Keratinocyte (primary cell): ENCODE results near the gene BMPR1B. TPM values are rescaled to one million over a fixed set of nuclear protein-coding genes. Genes with fewer than 3 reads are reported as not detected.

Experiments used
- DNase-seq: peaks from one replicate; pipeline ENCODE4 v3.0.0-alpha.2; 2011; ENCODE audit warnings: low read depth, missing footprints, low spot score
- FAIRE-seq: peaks from 2 replicates; lab custom pipeline; 2011; peaks lifted over from hg19 to GRCh38; lab: Jason Lieb, UNC
- H2AFZ ChIP-seq: 2 replicates; pipeline ENCODE4 v1.6.0; 2012; ENCODE audit warnings: low read length, control low read depth, inconsistent platforms; ENCODE audit not compliant: control insufficient read depth
- H3K27ac ChIP-seq: 2 replicates; pipeline ENCODE4 v1.5.1; 2011; ENCODE audit warnings: low read length; ENCODE audit not compliant: control insufficient read depth, insufficient read depth
- H3K27me3 ChIP-seq: 3 replicates; pipeline ENCODE4 v1.6.0; 2011; ENCODE audit warnings: low read length; ENCODE audit not compliant: control insufficient read depth, insufficient read depth; ENCODE audit errors: extremely low read depth
- H3K36me3 ChIP-seq, 2 experiments: 2 replicates in 1 of 2; 3 replicates in 1 of 2; pipeline ENCODE4 v1.5.1; 2011; ENCODE audit warnings: low read length in 2 of 2, mild to moderate bottlenecking in 1 of 2; ENCODE audit not compliant: control insufficient read depth in 2 of 2, insufficient read depth in 2 of 2; ENCODE audit errors: extremely low read depth in 1 of 2
- H3K4me1 ChIP-seq: 3 replicates; pipeline ENCODE4 v1.5.1; 2011; ENCODE audit warnings: low read length; ENCODE audit not compliant: control insufficient read depth, insufficient read depth; ENCODE audit errors: extremely low read depth
- H3K4me2 ChIP-seq: 3 replicates; pipeline ENCODE4 v1.6.0; 2011; ENCODE audit warnings: low read depth, low read length; ENCODE audit not compliant: control insufficient read depth, insufficient read depth; ENCODE audit errors: extremely low read depth
- H3K4me3 ChIP-seq, 3 experiments: fragments of 200-600 bp in 1 of 3; sonication (generic) in 1 of 3; 2 replicates in 2 of 3; 3 replicates in 1 of 3; pipeline ENCODE4 v1.5.1; 2011 to 2016; ENCODE audit warnings: low read length in 3 of 3, mild to moderate bottlenecking in 3 of 3, control low read depth in 2 of 3, inconsistent platforms in 1 of 3, low read depth in 1 of 3, mixed read lengths in 1 of 3, mixed run types in 1 of 3, moderate library complexity in 1 of 3; ENCODE audit not compliant: control insufficient read depth in 2 of 3, insufficient read depth in 2 of 3; ENCODE audit errors: extremely low read depth in 1 of 3
- H3K79me2 ChIP-seq: 2 replicates; pipeline ENCODE4 v1.6.0; 2012; ENCODE audit warnings: low read length; ENCODE audit not compliant: control insufficient read depth, insufficient read depth
- H3K9ac ChIP-seq: 3 replicates; pipeline ENCODE4 v1.6.0; 2011; ENCODE audit warnings: low read length; ENCODE audit not compliant: control insufficient read depth, insufficient read depth; ENCODE audit errors: extremely low read depth
- H3K9me1 ChIP-seq: 3 replicates; pipeline ENCODE4 v1.6.0; 2011; ENCODE audit warnings: low read length; ENCODE audit not compliant: control insufficient read depth, insufficient read depth; ENCODE audit errors: extremely low read depth
- H3K9me3 ChIP-seq: 2 replicates; pipeline ENCODE4 v1.5.1; 2012; ENCODE audit warnings: low read depth, low read length; ENCODE audit not compliant: control insufficient read depth
- H4K20me1 ChIP-seq: 3 replicates; pipeline ENCODE4 v1.6.0; 2011; ENCODE audit warnings: low read length; ENCODE audit not compliant: control insufficient read depth, insufficient read depth; ENCODE audit errors: extremely low read depth
- EZH2 ChIP-seq: IDR thresholded peaks from one replicate; pipeline ENCODE4 v1.6.1; 2012; ENCODE audit warnings: inconsistent platforms, mild to moderate bottlenecking, low read length, moderate library complexity
- dilution Hi-C: fragments of 300-500 bp; cut with MboI; formaldehyde crosslinking; loops from one replicate; pipeline ENCODE4 v1.7.0; 2020; ENCODE audit warnings: low sequenced_read_pairs; ENCODE audit not compliant: extremely low pct_ligation_motif_present
- polyA plus RNA-seq, 5 experiments: library from polyadenylated mRNA; depleted of rRNA in 3 of 5; stranded (reverse) in 3 of 5; stranded (forward) in 1 of 5; unstranded in 1 of 5; fragments of >200 nt; gene quantifications; 1 replicate in 1 of 5; 2 replicates in 3 of 5; 3 replicates in 1 of 5; pipeline versions ENCODE4 v1.2.1 to v1.2.3, GENCODE V29; 2011 to 2012; ENCODE audit warnings: missing spikeins in 2 of 5, low read depth in 1 of 5, low replicate concordance in 1 of 5
- TF ChIP-seq, protein P1 (sequence below), 3 experiments: IDR thresholded peaks in 1 of 3; conservative IDR thresholded peaks in 1 of 3; optimal IDR thresholded peaks in 1 of 3; 2 replicates in 2 of 3; 3 replicates in 1 of 3; pipeline versions ENCODE3 to v1.5.1; 2011; ENCODE audit warnings: low read length in 3 of 3, mild to moderate bottlenecking in 3 of 3, moderate library complexity in 2 of 3, control low read depth in 1 of 3, inconsistent platforms in 1 of 3; ENCODE audit not compliant: insufficient read depth in 2 of 3; ENCODE audit errors: extremely low read depth in 1 of 3

The BMPR1B gene
- polyA plus RNA-seq, 1 donor (not counting 4 experiments of a cell fraction or from before 2014, with no cell fraction given) = 0.89 TPM

DNA sequence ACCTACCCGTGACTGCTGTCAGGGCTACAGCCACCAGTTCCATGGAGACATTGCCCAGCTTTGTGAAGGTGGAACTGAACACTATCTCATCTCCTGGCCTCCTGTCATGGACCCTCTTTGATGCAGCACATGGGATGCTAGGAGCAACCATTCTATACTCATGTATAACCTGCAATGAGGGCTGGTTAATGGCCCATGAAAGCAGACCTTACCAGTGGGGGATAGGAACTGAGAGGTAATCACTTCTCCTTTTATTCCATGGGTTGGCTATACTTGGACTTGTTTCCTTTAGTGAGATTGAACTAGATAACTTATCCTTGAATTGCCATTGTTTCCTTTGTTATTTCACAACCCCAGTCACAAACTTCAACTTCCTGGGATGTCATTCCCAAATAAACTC lies 310.6 kb downstream of the BMPR1B start:
- FAIRE-seq (peak; percentile 44), DNase-seq (no peak)
- Histone ChIP-seq H3K9me3 (no peaks in the 10 kb centered on the region), H3K4me2 (no peak overlapping the region), H3K9ac (no peak overlapping the region), H3K36me3 (no peaks in the 10 kb centered on the region), H2AFZ (no peak overlapping the region), H3K4me3 (no peak overlapping the region), H3K27ac (no peak overlapping the region), H4K20me1 (no peaks in the 10 kb centered on the region), H3K27me3 (no peaks in the 10 kb centered on the region), H3K79me2 (no peaks in the 10 kb centered on the region), H3K4me1 (peaks cover 11% of the 10 kb centered on the region), H3K9me1 (no peaks in the 10 kb centered on the region)
- dilution Hi-C loops = no loop called here
- TF ChIP-seq EZH2 = no peak
- TF ChIP-seq, protein P1, sequence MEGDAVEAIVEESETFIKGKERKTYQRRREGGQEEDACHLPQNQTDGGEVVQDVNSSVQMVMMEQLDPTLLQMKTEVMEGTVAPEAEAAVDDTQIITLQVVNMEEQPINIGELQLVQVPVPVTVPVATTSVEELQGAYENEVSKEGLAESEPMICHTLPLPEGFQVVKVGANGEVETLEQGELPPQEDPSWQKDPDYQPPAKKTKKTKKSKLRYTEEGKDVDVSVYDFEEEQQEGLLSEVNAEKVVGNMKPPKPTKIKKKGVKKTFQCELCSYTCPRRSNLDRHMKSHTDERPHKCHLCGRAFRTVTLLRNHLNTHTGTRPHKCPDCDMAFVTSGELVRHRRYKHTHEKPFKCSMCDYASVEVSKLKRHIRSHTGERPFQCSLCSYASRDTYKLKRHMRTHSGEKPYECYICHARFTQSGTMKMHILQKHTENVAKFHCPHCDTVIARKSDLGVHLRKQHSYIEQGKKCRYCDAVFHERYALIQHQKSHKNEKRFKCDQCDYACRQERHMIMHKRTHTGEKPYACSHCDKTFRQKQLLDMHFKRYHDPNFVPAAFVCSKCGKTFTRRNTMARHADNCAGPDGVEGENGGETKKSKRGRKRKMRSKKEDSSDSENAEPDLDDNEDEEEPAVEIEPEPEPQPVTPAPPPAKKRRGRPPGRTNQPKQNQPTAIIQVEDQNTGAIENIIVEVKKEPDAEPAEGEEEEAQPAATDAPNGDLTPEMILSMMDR (optimal IDR thresholded peaks at IDR 0.05 in 1 of 3, IDR thresholded peaks at IDR 0.05 in 1 of 3, conservative IDR thresholded peaks at IDR 0.05 in 1 of 3; ENCODE audit: extremely low read depth in 1 of 3, insufficient read depth in 2 of 3, low read length in 3 of 3) = no peak

DNA sequence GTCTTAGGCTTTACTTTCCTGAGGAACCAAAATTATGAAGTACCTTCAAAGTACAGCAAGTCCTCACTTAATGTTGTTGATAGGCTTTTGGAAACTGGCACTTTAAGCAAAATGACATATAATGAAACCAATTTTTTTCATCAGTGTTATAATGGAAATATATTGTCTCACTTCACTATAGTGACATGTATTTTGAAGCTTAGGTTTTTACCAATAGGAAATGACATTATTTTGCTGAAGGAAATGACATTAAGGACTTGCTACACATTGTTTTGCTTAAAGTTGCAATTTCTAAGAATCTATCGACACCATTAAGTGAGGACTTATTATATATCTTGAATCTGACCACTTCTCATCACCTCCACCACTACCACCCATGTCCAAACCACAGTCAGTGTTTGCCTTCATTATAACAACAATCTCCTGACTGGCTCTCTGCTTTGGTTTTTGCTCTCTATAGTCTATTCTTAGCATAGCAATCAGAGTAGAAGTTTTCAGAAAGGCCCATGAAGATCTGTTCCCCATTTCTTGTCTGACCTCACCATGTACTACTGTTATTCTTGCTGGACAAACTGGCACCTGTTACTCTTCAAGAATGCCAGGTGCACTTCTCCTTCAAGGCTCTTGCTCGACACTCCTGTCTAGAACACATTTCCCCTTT lies 311.2 kb downstream of the BMPR1B start:
- H3K9me3 ChIP-seq = no peaks in the 10 kb centered on the region
- no peaks in the 10 kb centered on the region for H3K36me3 ChIP-seq

More for the DNA sequence above, 311.2 kb downstream of the BMPR1B start:
- Histone ChIP-seq H2AFZ (no peak overlapping the region), H3K4me2 (no peak overlapping the region), H3K4me1 (peaks cover 11% of the 10 kb centered on the region), H3K9me1 (no peaks in the 10 kb centered on the region), H4K20me1 (no peaks in the 10 kb centered on the region), H3K4me3 (no peak overlapping the region), H3K27me3 (no peaks in the 10 kb centered on the region), H3K27ac (no peak overlapping the region), H3K9ac (no peak overlapping the region), H3K79me2 (no peaks in the 10 kb centered on the region)
- dilution Hi-C loops = no loop called here
- DNase-seq (no peak), FAIRE-seq (no peak)
- TF ChIP-seq EZH2 = no peak
- TF ChIP-seq, protein P1 (optimal IDR thresholded peaks at IDR 0.05 in 1 of 3, IDR thresholded peaks at IDR 0.05 in 1 of 3, conservative IDR thresholded peaks at IDR 0.05 in 1 of 3; ENCODE audit: extremely low read depth in 1 of 3, insufficient read depth in 2 of 3, low read length in 3 of 3) = no peak
